Upper lobe of right lung (tissue), 1 donor: Measurements from ENCODE around the gene HOXB1. TPM values are rescaled to one million over a fixed set of nuclear protein-coding genes. Genes with fewer than 3 reads are reported as not detected.

Source experiments
- ATAC-seq: fragments of 200-7000 bp; cut with Tn5 transposase; one replicate; pipeline ENCODE4 v1.9.1; 2020; ENCODE audit warnings: mild to moderate bottlenecking, moderate library complexity
- DNase-seq: peaks from one replicate; pipeline ENCODE4 v3.0.0-alpha.2; 2020
- H3K27ac ChIP-seq: fragments of 200-600 bp; one replicate; pipeline ENCODE4 v1.8.0; 2022
- H3K27me3 ChIP-seq: fragments of 200-600 bp; one replicate; pipeline ENCODE4 v1.8.0; 2022; ENCODE audit warnings: mild to moderate bottlenecking
- H3K36me3 ChIP-seq: fragments of 200-600 bp; one replicate; pipeline ENCODE4 v1.8.0; 2022
- H3K4me1 ChIP-seq: fragments of 200-600 bp; one replicate; pipeline ENCODE4 v1.8.0; 2022
- H3K4me3 ChIP-seq: fragments of 200-600 bp; one replicate; pipeline ENCODE4 v1.8.0; 2022; ENCODE audit warnings: mild to moderate bottlenecking
- H3K9me3 ChIP-seq: fragments of 200-600 bp; one replicate; pipeline ENCODE4 v1.8.0; 2022
- CTCF ChIP-seq: fragments of 200-600 bp; IDR thresholded peaks from one replicate; pipeline ENCODE4 v1.8.0; 2022; ENCODE audit warnings: antibody characterized with exemption
- intact Hi-C: fragments of 100-400 bp; cut with DNase I; formaldehyde crosslinking; loops from one replicate; pipeline ENCODE4 v1.11.0; 2022
- total RNA-seq: library from RNA; stranded (reverse); fragmentation: NEBNext Ultra II Directional; extraction: Animal tissue kit (Norgen Biotek cat#: 25700); gene quantifications from one replicate; pipeline ENCODE4 v1.2.1, GENCODE V29; 2021
- donor health status: DM: no; HTN: yes; CAD: no; lungs with severe emphysema.

HOXB1 gene
- total RNA-seq, 1 donor from 2014 or later: not detected

GRCh38 chr17:48543854-48544348 lies 13.1 kb upstream of the HOXB1 start:
- intact Hi-C loops: no loop called here
- ATAC-seq (peak; percentile 24), DNase-seq (no peak)
- H3K36me3 ChIP-seq: no peaks in the 10 kb centered on the region
- peak overlapping the region; percentile 62 for H3K4me3 ChIP-seq
- peaks cover 8% of the 10 kb centered on the region for H3K4me1 ChIP-seq
- H3K9me3 ChIP-seq: no peaks in the 10 kb centered on the region
- peaks cover 73% of the 10 kb centered on the region for H3K27me3 ChIP-seq
- no peak for TF ChIP-seq CTCF
- peak overlapping the region; percentile 89 for H3K27ac ChIP-seq

- Histone ChIP-seq H3K36me3 (no peaks in the 10 kb centered on the region), H3K27me3 (peaks cover 73% of the 10 kb centered on the region), H3K4me1 (peaks cover 8% of the 10 kb centered on the region), H3K9me3 (no peaks in the 10 kb centered on the region), H3K27ac (peak overlapping the region; percentile 89), H3K4me3 (peak overlapping the region; percentile 62)
- intact Hi-C loops: no loop called here
- ATAC-seq (peak; percentile 29), DNase-seq (no peak)
- peak; percentile 10 for TF ChIP-seq CTCF
These were observed 12.5 kb upstream of the HOXB1 start for GRCh38 chr17:48543107-48543853.

GRCh38 chr17:48542698-48543106 lies 11.9 kb upstream of the HOXB1 start:
- Histone ChIP-seq H3K36me3 (no peaks in the 10 kb centered on the region), H3K9me3 (no peaks in the 10 kb centered on the region), H3K27me3 (peaks cover 72% of the 10 kb centered on the region), H3K4me1 (peaks cover 8% of the 10 kb centered on the region), H3K4me3 (peak overlapping the region; percentile 62), H3K27ac (peak overlapping the region; percentile 89)
- no peak for DNase-seq
- TF ChIP-seq CTCF: no peak
- ATAC-seq: no peak
- intact Hi-C loops: no loop called here

- peak overlapping the region; percentile 62 for H3K4me3 ChIP-seq
- no peaks in the 10 kb centered on the region for H3K9me3 ChIP-seq
- DNase-seq (no peak), ATAC-seq (peak; percentile 3)
- H3K27me3 ChIP-seq: peaks cover 67% of the 10 kb centered on the region
- H3K36me3 ChIP-seq: no peaks in the 10 kb centered on the region
- no peak for TF ChIP-seq CTCF
- peak overlapping the region; percentile 89 for H3K27ac ChIP-seq
- intact Hi-C loops: no loop called here
- H3K4me1 ChIP-seq: peaks cover 8% of the 10 kb centered on the region
These were observed 11.4 kb upstream of the HOXB1 start for GRCh38 chr17:48542114-48542656.

GRCh38 chr17:48541577-48542113 lies 10.8 kb upstream of the HOXB1 start:
- Histone ChIP-seq H3K4me3 (peak overlapping the region; percentile 62), H3K4me1 (peaks cover 8% of the 10 kb centered on the region), H3K36me3 (no peaks in the 10 kb centered on the region), H3K27me3 (peaks cover 61% of the 10 kb centered on the region), H3K9me3 (no peaks in the 10 kb centered on the region), H3K27ac (peak overlapping the region; percentile 89)
- TF ChIP-seq CTCF: no peak
- ATAC-seq: peak; percentile 46
- peak; percentile 69 for DNase-seq
- intact Hi-C loops: no loop called here
